Prostate gland (tissue), 2 donors: Measurements from ENCODE around the gene DSCAML1. TPM values are rescaled to one million over a fixed set of nuclear protein-coding genes. Genes with fewer than 3 reads are reported as not detected.

Source experiments
- DNase-seq: peaks from one replicate; pipeline ENCODE4 v3.0.0-alpha.2; 2019; ENCODE audit warnings: low spot score
- H3K27ac ChIP-seq, 2 donors: fragments of 200-600 bp; sonication (generic); 2 replicates each; pipeline ENCODE4 v1.5.1; 2017 to 2019
- H3K27me3 ChIP-seq: fragments of 200-600 bp; sonication (generic); replicated peaks from 2 replicates; pipeline ENCODE4 v1.5.1; 2019; ENCODE audit not compliant: insufficient read depth
- H3K36me3 ChIP-seq, 2 donors: fragments of 200-600 bp; sonication (generic); 1 replicate in 1 of 2; 2 replicates in 1 of 2; pipeline versions ENCODE4 v1.5.1 to v1.8.1; 2017 to 2019
- H3K4me1 ChIP-seq: fragments of 200-600 bp; sonication (generic); replicated peaks from 2 replicates; pipeline ENCODE4 v1.5.1; 2019
- H3K4me3 ChIP-seq, 2 donors: fragments of 200-600 bp; sonication (generic); 2 replicates each; pipeline ENCODE4 v1.5.1; 2017 to 2019
- H3K9me3 ChIP-seq: fragments of 200-600 bp; sonication (generic); 2 replicates; pipeline ENCODE4 v1.5.1; 2017
- CTCF ChIP-seq, 4 experiments: fragments of 200-600 bp in 2 of 4; fragments of 450-650 bp in 2 of 4; sonication (generic) in 2 of 4; IDR thresholded peaks; 1 replicate in 3 of 4; 2 replicates in 1 of 4; pipeline ENCODE4 v1.5.1; 2016 to 2019; ENCODE audit warnings: antibody characterized with exemption in 4 of 4, mild to moderate bottlenecking in 2 of 4, moderate library complexity in 2 of 4
- POLR2A ChIP-seq: fragments of 450-650 bp; IDR thresholded peaks from one replicate; pipeline ENCODE4 v1.6.1; 2016; ENCODE audit warnings: antibody characterized with exemption, mild to moderate bottlenecking
- POLR2AphosphoS5 ChIP-seq: sonication (generic); formaldehyde crosslinking; IDR thresholded peaks from one replicate; pipeline ENCODE4 v1.6.1; 2017; ENCODE audit warnings: antibody characterized with exemption
- WGBS: methylation state at CpG from one replicate; pipeline ENCODE4 v1.1.5; 2018; 5-methylcytosine and 5-hydroxymethylcytosine counted together
- intact Hi-C: fragments of 100-400 bp; cut with DNase I; formaldehyde crosslinking; loops from one replicate; pipeline ENCODE4 v1.14.2; 2022
- total RNA-seq, 2 donors: library from RNA; depleted of rRNA; stranded (reverse); fragments of >200 nt; gene quantifications; one replicate each; pipeline ENCODE4 v1.1.0, GENCODE V29; 2016

DSCAML1 gene
- total RNA-seq, 2 donors from 2014 or later, result 0.14 to 2.8 TPM

- TF ChIP-seq POLR2A (no peak), POLR2AphosphoS5 (no peak), CTCF (IDR thresholded peaks at IDR 0.05) (no peak)
- intact Hi-C loops, result no loop called here
- no peak overlapping the region for H3K27ac ChIP-seq
- WGBS, result 82% methylated on average over 9 of the region's 9 CpGs
- H3K36me3 ChIP-seq, result no peaks in the 10 kb centered on the region
- H3K27me3 ChIP-seq, result no peaks in the 10 kb centered on the region
- no peaks in the 10 kb centered on the region for H3K4me1 ChIP-seq
- H3K9me3 ChIP-seq, result no peaks in the 10 kb centered on the region
- H3K4me3 ChIP-seq, result no peak overlapping the region
- no peak for DNase-seq
These were observed 61.6 kb downstream of the DSCAML1 start for GRCh38 chr11:117735350-117735977.

GRCh38 chr11:117734601-117735024 lies 62.4 kb downstream of the DSCAML1 start:
- intact Hi-C loops, result no loop called here
- DNase-seq, result no peak
- H3K36me3 ChIP-seq, result no peaks in the 10 kb centered on the region
- no peaks in the 10 kb centered on the region for H3K27me3 ChIP-seq
- TF ChIP-seq CTCF (IDR thresholded peaks at IDR 0.05), result no peak
- no peak for TF ChIP-seq POLR2AphosphoS5
- no peak for TF ChIP-seq POLR2A
- H3K4me1 ChIP-seq, result no peaks in the 10 kb centered on the region
- WGBS, result 56% methylated on average over 5 of the region's 5 CpGs
- H3K27ac ChIP-seq, result no peak overlapping the region
- no peaks in the 10 kb centered on the region for H3K9me3 ChIP-seq
- no peak overlapping the region for H3K4me3 ChIP-seq

GRCh38 chr11:117733316-117733715 lies 63.7 kb downstream of the DSCAML1 start:
- H3K27me3 ChIP-seq, result no peaks in the 10 kb centered on the region
- no peak for DNase-seq
- WGBS, result 80% methylated on average over 6 of the region's 6 CpGs

GRCh38 chr11:117731722-117732290 lies 65.2 kb downstream of the DSCAML1 start:
- intact Hi-C loops, result no loop called here
- TF ChIP-seq POLR2AphosphoS5 (no peak), CTCF (IDR thresholded peaks at IDR 0.05) (no peak), POLR2A (no peak)
- 93% methylated on average over 2 of the region's 2 CpGs for WGBS
- Histone ChIP-seq H3K27me3 (no peaks in the 10 kb centered on the region), H3K4me3 (no peak overlapping the region), H3K36me3 (no peaks in the 10 kb centered on the region), H3K9me3 (no peaks in the 10 kb centered on the region), H3K27ac (no peak overlapping the region), H3K4me1 (no peaks in the 10 kb centered on the region)
- no peak for DNase-seq

More at GRCh38 chr11:117733316-117733715, 63.7 kb downstream of the DSCAML1 start:
- no peaks in the 10 kb centered on the region for H3K36me3 ChIP-seq
- H3K4me3 ChIP-seq, result no peak overlapping the region
- intact Hi-C loops, result no loop called here
- no peaks in the 10 kb centered on the region for H3K9me3 ChIP-seq
- TF ChIP-seq POLR2A (no peak), CTCF (IDR thresholded peaks at IDR 0.05) (no peak), POLR2AphosphoS5 (no peak)
- H3K4me1 ChIP-seq, result no peaks in the 10 kb centered on the region
- no peak overlapping the region for H3K27ac ChIP-seq

GRCh38 chr11:117730208-117730800 lies 66.7 kb downstream of the DSCAML1 start:
- 89% methylated on average over 7 of the region's 7 CpGs for WGBS
- Histone ChIP-seq H3K27me3 (no peaks in the 10 kb centered on the region), H3K4me3 (no peak overlapping the region), H3K27ac (no peak overlapping the region), H3K4me1 (no peaks in the 10 kb centered on the region), H3K36me3 (no peaks in the 10 kb centered on the region), H3K9me3 (no peaks in the 10 kb centered on the region)
- DNase-seq, result no peak
- intact Hi-C loops, result no loop called here
- TF ChIP-seq CTCF (IDR thresholded peaks at IDR 0.05), result no peak
- TF ChIP-seq POLR2A, result no peak
- no peak for TF ChIP-seq POLR2AphosphoS5
